Renal pelvis (tissue), 3 donors: Measurements from ENCODE around the gene IL31RA. TPM values are rescaled to one million over a fixed set of nuclear protein-coding genes. Genes with fewer than 3 reads are reported as not detected.

Experiments used
- polyA plus RNA-seq, 3 donors: library from polyadenylated mRNA; unstranded; fragments of 120-200 nt; gene quantifications; one replicate each; pipeline ENCODE4 v1.2.1, GENCODE V29; 2013; ENCODE audit not compliant: insufficient read length in 3 of 3

Gene IL31RA
- polyA plus RNA-seq, 3 donors: 0.07 to 0.13 TPM; not detected in 1

Other genes starting within 250 kb of the IL31RA start
- gene SLC38A9, start 139.0 kb upstream of the IL31RA start, polyA plus RNA-seq: 10 to 100 TPM; 27.3 to 38.3 (median 32.8) TPM
- not detected for gene DDX4, start 113.3 kb upstream of the IL31RA start, polyA plus RNA-seq
- 100 to 1,000 TPM; 112 to 133 (median 114) TPM for gene IL6ST, start 143.6 kb downstream of the IL31RA start, polyA plus RNA-seq